ENCODE measurements around the gene CFAP65.

CFAP65 gene

GRCh38 chr2:218990612-218991011, 50.7 kb downstream of the CFAP65 start:
- DNase-seq (ENCODE audit: low spot score): no peak

DNA sequence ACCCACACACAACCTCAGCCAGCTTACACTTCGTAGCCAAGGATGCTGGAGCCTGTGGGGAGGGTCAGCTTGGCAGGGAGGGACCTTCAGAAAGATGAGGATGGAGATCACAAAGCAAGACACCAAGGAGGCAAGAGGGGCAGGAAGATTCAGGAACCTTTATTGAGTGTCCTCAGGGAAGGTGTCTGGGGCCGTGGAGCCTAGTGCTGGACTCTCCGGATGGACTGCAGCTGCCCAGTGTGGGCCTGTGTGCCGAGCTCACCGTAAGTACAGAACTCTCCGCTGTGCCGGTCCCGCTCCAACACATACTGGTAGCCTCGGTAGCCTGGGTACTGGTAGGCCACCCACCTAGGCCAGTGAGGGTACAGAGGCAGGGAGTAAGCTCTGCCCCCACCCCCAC, 51.3 kb downstream of the CFAP65 start:
- DNase-seq (ENCODE audit: low spot score): no peak

GRCh38 chr2:218988650-218989049, 52.7 kb downstream of the CFAP65 start:
- DNase-seq (ENCODE audit: low spot score): no peak

DNA sequence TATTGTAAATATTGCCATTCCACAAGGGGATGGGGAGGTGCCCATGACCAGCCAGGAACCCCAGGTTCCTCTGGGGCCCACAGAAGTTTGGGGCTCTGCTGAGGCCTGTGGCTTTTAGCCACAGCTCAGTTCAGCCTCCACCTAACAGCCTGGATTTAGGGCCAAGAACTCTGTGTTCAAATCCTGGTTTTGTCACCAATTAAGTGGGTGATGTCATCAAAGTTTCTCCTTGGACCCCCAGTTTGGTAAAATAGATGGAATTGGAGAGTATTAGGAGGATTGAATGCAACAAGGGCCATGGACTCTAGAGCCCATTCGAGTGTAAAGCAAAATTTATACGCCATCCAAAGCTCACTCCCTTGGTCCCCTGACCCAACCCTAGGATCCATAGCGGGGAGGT, 53.2 kb downstream of the CFAP65 start:
- no peak for DNase-seq (ENCODE audit: low spot score)

GRCh38 chr2:218986148-218986761, 55.1 kb downstream of the CFAP65 start:
- DNase-seq (ENCODE audit: low spot score): no peak

GRCh38 chr2:218985325-218986091, 55.8 kb downstream of the CFAP65 start:
- no peak for DNase-seq (ENCODE audit: low spot score)

DNA sequence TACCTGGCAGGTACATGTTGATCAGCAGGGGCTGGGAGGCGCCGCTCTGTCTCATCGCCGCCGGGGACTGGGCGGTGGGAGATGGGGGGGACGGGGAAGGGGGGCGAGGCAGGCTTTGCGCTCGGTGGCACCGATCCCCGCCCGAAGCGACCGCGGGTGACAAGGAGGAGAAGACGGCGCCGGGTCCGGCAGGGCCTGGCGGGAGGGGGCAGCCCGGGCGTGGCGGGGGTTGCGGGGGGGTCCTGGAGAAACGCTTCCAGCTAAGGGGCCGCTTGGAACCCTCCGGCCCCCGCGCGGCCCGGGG, 56.3 kb downstream of the CFAP65 start, which contains the start of gene FEV:
Gene FEV (minus strand): TSS at position 164 of the 304 bp plus-strand sequence. CDS start 109 bp downstream, at position 55.
- no peak for DNase-seq (ENCODE audit: low spot score)

DNA sequence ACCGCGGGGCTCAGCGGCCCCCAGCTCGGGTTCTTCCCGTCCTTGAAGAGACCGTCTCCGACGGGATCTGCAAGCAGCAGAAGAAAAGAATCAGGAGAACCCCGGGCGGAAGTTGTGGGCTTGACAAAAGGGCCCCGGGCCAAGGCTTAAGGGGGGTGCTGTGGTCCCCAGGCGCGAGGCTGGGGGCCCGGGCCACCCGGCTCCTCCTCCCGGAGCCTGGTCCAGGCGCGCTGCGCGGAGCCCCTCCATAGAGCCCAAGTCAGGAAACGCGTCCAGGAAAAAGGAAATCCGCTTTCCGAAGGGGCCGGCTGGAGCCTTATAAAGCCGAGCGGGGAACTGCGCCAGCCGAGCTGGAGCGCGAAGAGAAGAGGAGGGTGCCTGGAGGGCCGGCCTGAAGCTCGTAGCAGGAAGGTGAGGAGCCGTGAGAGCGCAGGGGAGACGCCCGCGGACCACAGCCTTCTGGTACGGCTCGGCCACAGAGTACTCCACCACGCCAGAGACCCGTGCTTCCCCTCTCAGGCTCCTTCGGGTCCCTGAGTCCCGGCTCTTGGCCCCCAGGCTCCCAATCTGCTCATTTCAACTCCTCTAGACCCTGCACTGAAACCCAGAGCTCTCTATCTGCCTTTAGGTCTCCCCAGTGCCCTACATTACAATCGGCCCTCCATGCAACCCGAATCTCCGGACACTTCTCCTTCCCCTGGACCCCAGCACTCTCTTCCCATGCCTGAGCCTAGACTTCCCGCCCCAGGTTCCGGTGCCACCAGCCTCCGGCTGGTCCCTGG, 56.9 kb downstream of the CFAP65 start:
- no peak for DNase-seq (ENCODE audit: low spot score)

- DNase-seq (ENCODE audit: low spot score): no peak
Observed at GRCh38 chr2:218983934-218984238, 57.4 kb downstream of the CFAP65 start.

GRCh38 chr2:218983263-218983933, 57.9 kb downstream of the CFAP65 start:
- no peak for DNase-seq (ENCODE audit: low spot score)

- no peak for DNase-seq (ENCODE audit: low spot score)
Observed at GRCh38 chr2:218982586-218983262, 58.6 kb downstream of the CFAP65 start.

DNA sequence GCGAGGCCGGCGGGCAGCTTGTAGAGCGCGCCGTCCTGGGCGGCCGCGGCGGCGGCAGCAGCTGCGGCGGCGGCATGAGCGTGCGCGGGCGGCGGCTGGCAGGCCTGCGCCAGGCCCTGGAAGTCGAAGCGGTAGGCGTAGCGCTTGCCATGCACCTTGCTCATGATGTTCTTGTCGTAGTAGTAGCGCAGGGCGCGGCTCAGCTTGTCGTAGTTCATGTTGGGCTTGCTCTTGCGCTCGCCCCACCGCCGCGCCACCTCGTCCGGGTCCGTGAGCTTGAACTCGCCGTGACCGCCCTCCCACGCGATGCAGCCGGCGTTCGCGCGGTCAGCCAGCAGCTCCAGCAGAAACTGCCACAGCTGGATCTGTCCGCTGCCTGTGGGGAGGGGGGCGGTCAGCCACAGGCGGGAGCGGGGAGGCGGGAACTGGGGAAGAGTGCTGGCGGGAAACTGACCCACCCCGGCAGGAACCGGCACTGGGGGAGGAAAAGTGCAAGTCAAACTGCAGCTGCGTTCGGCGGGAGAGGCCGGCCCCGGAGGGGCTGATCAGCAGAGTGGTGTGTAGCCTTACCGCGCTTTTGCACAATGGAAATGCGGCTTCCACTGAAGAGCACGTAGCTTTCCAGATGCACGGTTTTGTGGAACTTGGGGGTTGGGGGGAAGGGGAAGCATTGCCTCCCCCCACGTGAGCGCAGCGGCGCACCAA, 59.3 kb downstream of the CFAP65 start:
- peak; percentile 70 for DNase-seq (ENCODE audit: low spot score)

GRCh38 chr2:218981390-218981880, 59.9 kb downstream of the CFAP65 start:
- DNase-seq (ENCODE audit: low spot score): no peak

- no peak for DNase-seq (ENCODE audit: low spot score)
Observed at GRCh38 chr2:218980735-218981389, 60.5 kb downstream of the CFAP65 start.

DNA sequence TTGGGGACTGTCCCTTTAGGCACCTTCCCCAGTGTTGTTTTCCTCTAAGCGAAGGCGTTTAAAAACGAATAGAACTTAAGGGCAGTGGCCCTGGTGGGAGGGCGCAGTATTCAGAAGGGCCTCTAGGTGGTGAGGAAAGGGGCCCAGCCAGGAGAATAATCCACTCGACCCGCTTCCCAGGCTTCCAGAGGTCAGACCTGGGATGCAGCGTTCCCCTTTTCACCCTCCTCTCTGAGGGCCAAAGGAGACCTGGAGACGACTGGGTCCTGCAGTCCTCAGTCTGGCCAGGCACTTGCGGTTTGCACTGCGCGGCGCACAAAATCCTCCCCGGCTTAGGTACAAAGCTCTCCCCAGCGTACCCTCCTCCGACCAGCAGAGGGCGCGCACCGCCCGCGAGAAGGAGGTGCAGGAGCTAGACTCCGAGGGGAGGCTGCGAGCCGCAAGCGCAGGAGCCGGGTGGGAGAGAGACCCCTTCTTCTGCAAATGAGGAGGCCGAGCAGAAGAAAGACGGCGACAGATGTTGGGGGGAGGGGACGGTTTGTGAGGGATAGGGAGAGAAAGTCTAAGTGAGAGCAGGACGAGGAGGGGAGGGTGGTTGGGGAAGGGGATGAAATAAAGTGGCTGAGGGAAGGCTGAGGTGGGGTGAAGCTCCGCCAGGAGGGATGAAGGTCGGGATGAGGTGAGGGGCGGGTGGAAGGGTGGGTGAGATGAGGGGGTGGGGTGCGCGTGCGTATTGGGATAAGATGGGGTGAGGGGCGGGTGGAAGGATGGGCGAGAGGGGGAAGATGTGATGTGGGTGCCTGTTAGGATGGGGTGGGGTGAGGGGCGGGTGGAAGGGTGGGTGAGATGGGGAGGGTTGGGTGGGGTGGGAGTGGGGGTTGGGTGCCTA, 61.2 kb downstream of the CFAP65 start:
- DNase-seq (ENCODE audit: low spot score): peak; percentile 71

- DNase-seq (ENCODE audit: low spot score): no peak
Observed at GRCh38 chr2:218975060-218975777, 66.1 kb downstream of the CFAP65 start.

DNA sequence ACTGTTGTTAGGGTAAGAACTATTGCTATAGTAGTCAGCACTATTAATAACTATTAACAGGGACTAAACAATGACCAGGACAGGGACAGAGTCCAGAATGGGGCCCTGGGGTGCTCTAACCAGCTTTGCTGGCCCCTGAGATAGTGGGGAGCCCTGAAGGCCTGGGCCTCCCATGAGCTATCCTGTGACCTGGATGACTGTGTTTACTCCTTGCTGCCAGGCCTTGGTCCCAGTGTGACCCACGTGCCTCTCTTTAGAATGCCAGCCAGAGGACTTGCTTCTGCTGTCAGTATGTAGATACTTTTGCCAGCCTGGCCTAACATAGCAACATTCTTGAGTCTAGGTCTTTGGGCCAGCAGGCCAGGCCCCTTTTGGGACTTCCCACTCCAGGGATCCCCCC, 70.4 kb downstream of the CFAP65 start:
- no peak for DNase-seq (ENCODE audit: low spot score)

GRCh38 chr2:218964041-218964771, 77.1 kb downstream of the CFAP65 start:
- DNase-seq (ENCODE audit: low spot score): peak; percentile 61
